ENCODE results near the gene ARID2.

DNA sequence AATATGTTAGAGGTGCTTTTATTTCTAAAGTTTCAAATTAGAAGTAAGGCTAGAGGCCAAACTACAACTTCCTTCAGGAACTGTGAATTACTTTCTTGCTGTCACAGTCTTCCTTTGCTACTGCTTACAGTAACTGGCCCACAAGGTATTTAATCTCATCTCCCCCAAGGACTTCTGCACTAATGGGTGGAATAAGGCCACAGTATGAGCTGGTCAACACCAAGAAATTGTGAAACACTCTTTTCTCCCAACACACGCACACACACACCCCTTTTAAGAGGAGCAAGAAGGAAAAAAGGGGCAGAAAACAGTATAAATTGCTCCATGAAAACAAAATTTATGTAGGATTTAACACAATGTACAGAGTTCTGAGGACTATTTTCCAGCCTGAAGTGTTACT, 215.3 kb downstream of the ARID2 start:
- TF ChIP-seq, protein P1, sequence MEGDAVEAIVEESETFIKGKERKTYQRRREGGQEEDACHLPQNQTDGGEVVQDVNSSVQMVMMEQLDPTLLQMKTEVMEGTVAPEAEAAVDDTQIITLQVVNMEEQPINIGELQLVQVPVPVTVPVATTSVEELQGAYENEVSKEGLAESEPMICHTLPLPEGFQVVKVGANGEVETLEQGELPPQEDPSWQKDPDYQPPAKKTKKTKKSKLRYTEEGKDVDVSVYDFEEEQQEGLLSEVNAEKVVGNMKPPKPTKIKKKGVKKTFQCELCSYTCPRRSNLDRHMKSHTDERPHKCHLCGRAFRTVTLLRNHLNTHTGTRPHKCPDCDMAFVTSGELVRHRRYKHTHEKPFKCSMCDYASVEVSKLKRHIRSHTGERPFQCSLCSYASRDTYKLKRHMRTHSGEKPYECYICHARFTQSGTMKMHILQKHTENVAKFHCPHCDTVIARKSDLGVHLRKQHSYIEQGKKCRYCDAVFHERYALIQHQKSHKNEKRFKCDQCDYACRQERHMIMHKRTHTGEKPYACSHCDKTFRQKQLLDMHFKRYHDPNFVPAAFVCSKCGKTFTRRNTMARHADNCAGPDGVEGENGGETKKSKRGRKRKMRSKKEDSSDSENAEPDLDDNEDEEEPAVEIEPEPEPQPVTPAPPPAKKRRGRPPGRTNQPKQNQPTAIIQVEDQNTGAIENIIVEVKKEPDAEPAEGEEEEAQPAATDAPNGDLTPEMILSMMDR (IDR thresholded peaks at IDR 0.05) = no peak
- no peak for TF ChIP-seq POLR2A (IDR thresholded peaks at IDR 0.05)
